Measurements from ENCODE around the gene GID4. TPM values are rescaled to one million over a fixed set of nuclear protein-coding genes. Genes with fewer than 3 reads are reported as not detected.

GID4 gene
- total and polyA plus RNA-seq, 2 of the 13 experiments (the other 11 are each of a cell fraction or from before 2014, with no cell fraction given) = 4.3 to 6.1 TPM

DNA sequence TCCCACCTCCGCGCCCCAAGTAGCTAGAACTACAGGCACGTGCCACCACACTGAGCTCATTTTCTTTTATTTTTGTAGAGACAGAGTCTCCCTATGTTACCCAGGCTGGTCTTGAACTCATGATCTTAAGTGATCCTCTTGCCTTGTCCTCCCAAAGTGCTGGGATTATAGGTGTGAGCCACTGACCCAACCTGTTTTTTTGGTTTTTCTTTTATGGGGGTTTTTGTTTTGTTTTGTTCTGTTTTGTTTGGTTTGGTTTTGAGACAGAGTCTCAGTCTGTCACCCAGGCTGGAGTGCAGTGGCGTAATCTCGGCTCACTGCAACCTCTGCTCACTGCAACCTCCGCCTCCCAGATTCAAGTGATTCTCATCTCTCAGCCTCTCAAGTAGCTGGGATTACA is 16.4 kb downstream of the GID4 start:
- POLR2A ChIA-PET = no interaction called here
- Histone ChIP-seq H3K36me3 (replicated peaks in 1 of 2; ENCODE audit: control insufficient read depth in 1 of 2, insufficient read depth in 2 of 2, low read length in 2 of 2) (peaks cover 10 to 47% of the 10 kb centered on the region in 2 experiments; a peak in 4 of 5 replicates), H3K4me3 (replicated peaks in 1 of 3; ENCODE audit: insufficient read depth in 1 of 3, low read depth in 2 of 3, low read length in 3 of 3) (no peak overlapping the region), H3K27me3 (ENCODE audit: control insufficient read depth in 1 of 2, insufficient read depth in 2 of 2, low read length in 2 of 2) (no peaks in the 10 kb centered on the region), H3K9me3 (ENCODE audit: low read length) (no peaks in the 10 kb centered on the region), H3K4me2 (ENCODE audit: low read depth, low read length) (no peak overlapping the region), H3K27ac (ENCODE audit: extremely low read length, insufficient read depth, low read length) (no peak overlapping the region), H3K4me1 (ENCODE audit: insufficient read depth, low read length) (no peaks in the 10 kb centered on the region), H3K79me2 (ENCODE audit: insufficient read depth, low read length) (no peaks in the 10 kb centered on the region), H4K20me1 (ENCODE audit: insufficient read depth, low read length) (no peaks in the 10 kb centered on the region), H2AFZ (ENCODE audit: low read length) (no peak overlapping the region), H3K9ac (ENCODE audit: insufficient read depth, low read depth, low read length) (no peak overlapping the region)
- FAIRE-seq = no peak
- ATAC-seq = no peak
- DNase-seq (ENCODE audit: low spot score) = no peak
- 98% methylated on average over 6 of the region's 6 CpGs for WGBS (ENCODE audit: low lambda C conversion rate)
- intact Hi-C loops (cut with micrococcal nuclease; ENCODE audit: unreplicated experiment) = no loop called here
- CTCF ChIA-PET (ENCODE audit: low intra/inter-chr PET ratio, low total read pairs) = no interaction called here
- no TSS peak for BruUV-seq (replicated peaks)
- in situ Hi-C loops (cut with HindIII; ENCODE audit: extremely low pct_ligation_motif_present, low pct_unique_long_range_greater_than_20kb) = no loop called here
- TF ChIP-seq FOXP4 (CRISPR knock-in tag; IDR thresholded peaks at IDR 0.05) (no peak), HMG20B (CRISPR knock-in tag; conservative IDR thresholded peaks at IDR 0.05) (no peak), ZNF446 (CRISPR knock-in tag; IDR thresholded peaks at IDR 0.05) (no peak), HES4 (CRISPR knock-in tag; IDR thresholded peaks at IDR 0.05; ENCODE audit: borderline replicate concordance) (no peak), SMARCC2 (IDR thresholded peaks at IDR 0.05) (no peak), TRIM24 (CRISPR knock-in tag; IDR thresholded peaks at IDR 0.05) (no peak), POLR2AphosphoS2 (IDR thresholded peaks at IDR 0.05; ENCODE audit: low read depth, low read length) (no peak), BHLHE40 (IDR thresholded peaks at IDR 0.05; ENCODE audit: low read length) (no peak), ZBTB8A (CRISPR knock-in tag; IDR thresholded peaks at IDR 0.05; ENCODE audit: borderline replicate concordance, low read depth) (no peak), GPN1 (CRISPR knock-in tag; IDR thresholded peaks at IDR 0.05; ENCODE audit: borderline replicate concordance) (no peak), ZNF205 (CRISPR knock-in tag; IDR thresholded peaks at IDR 0.05) (no peak)
- TF ChIP-seq, protein P1, sequence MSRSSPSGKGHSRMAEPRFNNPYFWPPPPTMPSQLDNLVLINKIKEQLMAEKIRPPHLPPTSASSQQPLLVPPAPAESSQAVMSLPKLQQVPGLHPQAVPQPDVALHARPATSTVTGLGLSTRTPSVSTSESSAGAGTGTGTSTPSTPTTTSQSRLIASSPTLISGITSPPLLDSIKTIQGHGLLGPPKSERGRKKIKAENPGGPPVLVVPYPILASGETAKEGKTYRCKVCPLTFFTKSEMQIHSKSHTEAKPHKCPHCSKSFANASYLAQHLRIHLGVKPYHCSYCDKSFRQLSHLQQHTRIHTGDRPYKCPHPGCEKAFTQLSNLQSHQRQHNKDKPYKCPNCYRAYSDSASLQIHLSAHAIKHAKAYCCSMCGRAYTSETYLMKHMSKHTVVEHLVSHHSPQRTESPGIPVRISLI (CRISPR knock-in tag; IDR thresholded peaks at IDR 0.05; ENCODE audit: borderline replicate concordance) = no peak
- TF ChIP-seq, protein P2, sequence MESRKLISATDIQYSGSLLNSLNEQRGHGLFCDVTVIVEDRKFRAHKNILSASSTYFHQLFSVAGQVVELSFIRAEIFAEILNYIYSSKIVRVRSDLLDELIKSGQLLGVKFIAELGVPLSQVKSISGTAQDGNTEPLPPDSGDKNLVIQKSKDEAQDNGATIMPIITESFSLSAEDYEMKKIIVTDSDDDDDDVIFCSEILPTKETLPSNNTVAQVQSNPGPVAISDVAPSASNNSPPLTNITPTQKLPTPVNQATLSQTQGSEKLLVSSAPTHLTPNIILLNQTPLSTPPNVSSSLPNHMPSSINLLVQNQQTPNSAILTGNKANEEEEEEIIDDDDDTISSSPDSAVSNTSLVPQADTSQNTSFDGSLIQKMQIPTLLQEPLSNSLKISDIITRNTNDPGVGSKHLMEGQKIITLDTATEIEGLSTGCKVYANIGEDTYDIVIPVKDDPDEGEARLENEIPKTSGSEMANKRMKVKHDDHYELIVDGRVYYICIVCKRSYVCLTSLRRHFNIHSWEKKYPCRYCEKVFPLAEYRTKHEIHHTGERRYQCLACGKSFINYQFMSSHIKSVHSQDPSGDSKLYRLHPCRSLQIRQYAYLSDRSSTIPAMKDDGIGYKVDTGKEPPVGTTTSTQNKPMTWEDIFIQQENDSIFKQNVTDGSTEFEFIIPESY (CRISPR knock-in tag; IDR thresholded peaks at IDR 0.05) = no peak
- TF ChIP-seq, protein P3, sequence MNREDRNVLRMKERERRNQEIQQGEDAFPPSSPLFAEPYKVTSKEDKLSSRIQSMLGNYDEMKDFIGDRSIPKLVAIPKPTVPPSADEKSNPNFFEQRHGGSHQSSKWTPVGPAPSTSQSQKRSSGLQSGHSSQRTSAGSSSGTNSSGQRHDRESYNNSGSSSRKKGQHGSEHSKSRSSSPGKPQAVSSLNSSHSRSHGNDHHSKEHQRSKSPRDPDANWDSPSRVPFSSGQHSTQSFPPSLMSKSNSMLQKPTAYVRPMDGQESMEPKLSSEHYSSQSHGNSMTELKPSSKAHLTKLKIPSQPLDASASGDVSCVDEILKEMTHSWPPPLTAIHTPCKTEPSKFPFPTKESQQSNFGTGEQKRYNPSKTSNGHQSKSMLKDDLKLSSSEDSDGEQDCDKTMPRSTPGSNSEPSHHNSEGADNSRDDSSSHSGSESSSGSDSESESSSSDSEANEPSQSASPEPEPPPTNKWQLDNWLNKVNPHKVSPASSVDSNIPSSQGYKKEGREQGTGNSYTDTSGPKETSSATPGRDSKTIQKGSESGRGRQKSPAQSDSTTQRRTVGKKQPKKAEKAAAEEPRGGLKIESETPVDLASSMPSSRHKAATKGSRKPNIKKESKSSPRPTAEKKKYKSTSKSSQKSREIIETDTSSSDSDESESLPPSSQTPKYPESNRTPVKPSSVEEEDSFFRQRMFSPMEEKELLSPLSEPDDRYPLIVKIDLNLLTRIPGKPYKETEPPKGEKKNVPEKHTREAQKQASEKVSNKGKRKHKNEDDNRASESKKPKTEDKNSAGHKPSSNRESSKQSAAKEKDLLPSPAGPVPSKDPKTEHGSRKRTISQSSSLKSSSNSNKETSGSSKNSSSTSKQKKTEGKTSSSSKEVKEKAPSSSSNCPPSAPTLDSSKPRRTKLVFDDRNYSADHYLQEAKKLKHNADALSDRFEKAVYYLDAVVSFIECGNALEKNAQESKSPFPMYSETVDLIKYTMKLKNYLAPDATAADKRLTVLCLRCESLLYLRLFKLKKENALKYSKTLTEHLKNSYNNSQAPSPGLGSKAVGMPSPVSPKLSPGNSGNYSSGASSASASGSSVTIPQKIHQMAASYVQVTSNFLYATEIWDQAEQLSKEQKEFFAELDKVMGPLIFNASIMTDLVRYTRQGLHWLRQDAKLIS (CRISPR knock-in tag; IDR thresholded peaks at IDR 0.05) = no peak
- TF ChIP-seq, protein P4, sequence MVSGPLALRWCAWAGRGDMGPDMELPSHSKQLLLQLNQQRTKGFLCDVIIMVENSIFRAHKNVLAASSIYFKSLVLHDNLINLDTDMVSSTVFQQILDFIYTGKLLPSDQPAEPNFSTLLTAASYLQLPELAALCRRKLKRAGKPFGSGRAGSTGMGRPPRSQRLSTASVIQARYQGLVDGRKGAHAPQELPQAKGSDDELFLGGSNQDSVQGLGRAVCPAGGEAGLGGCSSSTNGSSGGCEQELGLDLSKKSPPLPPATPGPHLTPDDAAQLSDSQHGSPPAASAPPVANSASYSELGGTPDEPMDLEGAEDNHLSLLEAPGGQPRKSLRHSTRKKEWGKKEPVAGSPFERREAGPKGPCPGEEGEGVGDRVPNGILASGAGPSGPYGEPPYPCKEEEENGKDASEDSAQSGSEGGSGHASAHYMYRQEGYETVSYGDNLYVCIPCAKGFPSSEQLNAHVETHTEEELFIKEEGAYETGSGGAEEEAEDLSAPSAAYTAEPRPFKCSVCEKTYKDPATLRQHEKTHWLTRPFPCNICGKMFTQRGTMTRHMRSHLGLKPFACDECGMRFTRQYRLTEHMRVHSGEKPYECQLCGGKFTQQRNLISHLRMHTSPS (CRISPR knock-in tag; IDR thresholded peaks at IDR 0.05; ENCODE audit: low read depth) = no peak

Measured in HepG2 (cell line).